ENCODE results near the gene CXCL16.
"Not testable (repeated sequence)": the region's sequence is repeated elsewhere in the genome, so short reads cannot be mapped to it uniquely, and the experiment has no call there.

CXCL16 gene

DNA sequence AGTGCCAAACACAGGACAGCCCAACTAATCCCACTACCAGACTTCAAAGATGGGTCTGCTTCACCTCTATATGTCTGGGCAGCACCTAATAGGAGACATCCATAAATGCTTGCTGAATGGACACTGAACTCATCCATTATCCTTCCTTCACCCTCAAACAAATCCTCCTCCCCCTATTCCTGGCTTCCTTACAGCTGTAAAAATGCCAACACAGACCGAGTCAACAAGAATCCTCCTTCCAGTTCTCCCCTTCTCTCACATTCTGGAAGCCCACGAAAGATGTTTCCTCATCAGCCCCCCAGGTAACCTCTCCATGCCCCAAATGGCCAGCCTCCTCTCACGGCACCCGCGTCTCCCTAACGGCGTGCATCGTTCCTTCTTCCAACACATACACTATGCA lies 48.0 kb downstream of the CXCL16 start:
- DNase-seq (ENCODE audit: low read depth), result no peak

GRCh38 chr17:4690745-4691144 lies 49.0 kb downstream of the CXCL16 start:
- DNase-seq (ENCODE audit: low read depth), result no peak

GRCh38 chr17:4689872-4690271 lies 49.9 kb downstream of the CXCL16 start:
- DNase-seq (ENCODE audit: low read depth), result not testable (repeated sequence)

DNA sequence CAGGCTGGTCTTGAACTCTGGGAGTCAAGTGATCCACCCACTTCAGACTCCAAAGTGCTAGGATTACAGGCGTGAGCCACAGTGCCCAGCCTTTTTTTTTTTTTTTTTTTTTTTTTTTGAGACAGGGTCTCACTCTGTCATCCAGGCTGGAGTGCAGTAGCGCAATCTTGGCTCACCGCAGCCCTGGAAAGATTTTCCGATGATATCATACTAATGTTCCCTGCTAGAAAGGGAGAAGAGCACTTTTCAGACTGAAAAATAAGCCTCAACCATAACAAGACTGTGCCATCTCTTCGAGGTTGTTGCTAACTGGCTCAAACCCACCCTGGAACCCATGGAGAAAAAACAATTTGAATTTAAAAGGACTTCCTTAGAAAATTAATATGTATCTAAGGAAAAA lies 56.0 kb downstream of the CXCL16 start:
- DNase-seq (ENCODE audit: low read depth), result not testable (repeated sequence)
